T-cell (primary cell): ENCODE data around the gene ALKBH2. TPM values are rescaled to one million over a fixed set of nuclear protein-coding genes. Genes with fewer than 3 reads are reported as not detected.

Experiments
- total RNA-seq, 35 experiments: library from RNA in 6 of 35; stranded (reverse) in 6 of 35; fragments of 120-200 nt in 1 of 35; gene quantifications; one replicate each; pipeline versions ENCODE4 v1.2.1 to v1.2.4 and lab custom pipeline; 2013 to 2026

ALKBH2 gene
- total RNA-seq, 5 donors from 2014 or later (not counting 1 experiment from before 2014, with no cell fraction given) = 7.9 to 24.6 (median 19.3) TPM

Other genes starting within 250 kb of the ALKBH2 start
- 10 to 100 TPM; 21.8 to 40.1 (median 35.0) TPM for gene SSH1, start 235.9 kb downstream of the ALKBH2 start, total RNA-seq
- gene DAO, start 213.4 kb downstream of the ALKBH2 start, total RNA-seq = not detected
- not detected for gene SVOP, start 72.4 kb downstream of the ALKBH2 start, total RNA-seq
- 10 to 100 TPM in 4 of 5 donors, 1 to 10 TPM in 1; 9.8 to 20.9 (median 13.9) TPM for gene USP30, start 40.9 kb downstream of the ALKBH2 start, total RNA-seq
- gene UNG, start 4.1 kb upstream of the ALKBH2 start, total RNA-seq = 10 to 100 TPM in 3 of 5 donors, 1 to 10 TPM in 2; 8.7 to 19.7 (median 16.8) TPM
- gene ACACB, start 23.1 kb upstream of the ALKBH2 start, total RNA-seq = 10 to 100 TPM; 24.8 to 34.1 (median 32.1) TPM
- gene FOXN4, start 215.8 kb upstream of the ALKBH2 start, total RNA-seq = not detected